ENCODE results near the gene LRRC39.

The LRRC39 gene

GRCh38 chr1:100147875-100148274, 30.2 kb downstream of the LRRC39 start:
- no peak for DNase-seq (ENCODE audit: low read depth in 2 of 2)

GRCh38 chr1:100146958-100147357, 31.1 kb downstream of the LRRC39 start:
- no peak for DNase-seq (ENCODE audit: low read depth in 2 of 2)

- DNase-seq (ENCODE audit: low read depth in 2 of 2), result no peak
Observed at GRCh38 chr1:100145116-100145515, 32.9 kb downstream of the LRRC39 start.

- DNase-seq (ENCODE audit: low read depth in 2 of 2), result no peak
Observed at GRCh38 chr1:100142343-100142742, 35.7 kb downstream of the LRRC39 start.

GRCh38 chr1:100141192-100141591, 36.9 kb downstream of the LRRC39 start:
- DNase-seq (ENCODE audit: low read depth in 2 of 2), result no peak

- DNase-seq (ENCODE audit: low read depth in 2 of 2), result no peak
Observed at GRCh38 chr1:100137602-100138001, 40.5 kb downstream of the LRRC39 start.

GRCh38 chr1:100134872-100135271, 43.2 kb downstream of the LRRC39 start:
- DNase-seq (ENCODE audit: low read depth in 2 of 2), result no peak

- DNase-seq (ENCODE audit: low read depth in 2 of 2), result peak; percentile 89 to 90
Observed at GRCh38 chr1:100132566-100133477, 45.2 kb downstream of the LRRC39 start, which contains the start of the genes SASS6 and TRMT13. Gene SASS6, minus strand, starts transcription at chr1:100132930. Its CDS starts 116 bp downstream, at chr1:100132814. Gene TRMT13, plus strand, starts transcription at chr1:100133163. Its CDS starts 6 bp downstream, at chr1:100133169.

GRCh38 chr1:100131623-100132022, 46.4 kb downstream of the LRRC39 start:
- no peak for DNase-seq (ENCODE audit: low read depth in 2 of 2)

GRCh38 chr1:100130552-100131077, 47.4 kb downstream of the LRRC39 start:
- no peak for DNase-seq (ENCODE audit: low read depth in 2 of 2)

- no peak for DNase-seq (ENCODE audit: low read depth in 2 of 2)
Observed at GRCh38 chr1:100127226-100127625, 50.8 kb downstream of the LRRC39 start.

GRCh38 chr1:100122177-100122576, 55.9 kb downstream of the LRRC39 start:
- no peak for DNase-seq (ENCODE audit: low read depth in 2 of 2)

GRCh38 chr1:100115524-100115923, 62.5 kb downstream of the LRRC39 start:
- DNase-seq (ENCODE audit: low read depth in 2 of 2), result no peak

GRCh38 chr1:100109554-100110066, 68.4 kb downstream of the LRRC39 start:
- DNase-seq (ENCODE audit: low read depth in 2 of 2), result no peak

- no peak for DNase-seq (ENCODE audit: low read depth in 2 of 2)
Observed at GRCh38 chr1:100107696-100108095, 70.4 kb downstream of the LRRC39 start.

GRCh38 chr1:100101564-100101963, 76.5 kb downstream of the LRRC39 start:
- no peak for DNase-seq (ENCODE audit: low read depth in 2 of 2)

- no peak for DNase-seq (ENCODE audit: low read depth in 2 of 2)
Observed at GRCh38 chr1:100100202-100100601, 77.9 kb downstream of the LRRC39 start.

Data from stimulated activated CD8-positive, alpha-beta memory T cell treated with anti-CD3 and anti-CD28 coated beads, Interleukin-15, amount 100 ng/mL, for 48 hours (primary cell).